Globus pallidus (tissue), 1 donor: Measurements from ENCODE around the gene PRKAA2.

Source experiments
- DNase-seq: peaks from one replicate; pipeline ENCODE4 v3.0.0-alpha.2; 2015; ENCODE audit warnings: low spot score

Gene PRKAA2

GRCh38 chr1:56713112-56713511 is 68.0 kb downstream of the PRKAA2 start:
- no peak for DNase-seq

DNA sequence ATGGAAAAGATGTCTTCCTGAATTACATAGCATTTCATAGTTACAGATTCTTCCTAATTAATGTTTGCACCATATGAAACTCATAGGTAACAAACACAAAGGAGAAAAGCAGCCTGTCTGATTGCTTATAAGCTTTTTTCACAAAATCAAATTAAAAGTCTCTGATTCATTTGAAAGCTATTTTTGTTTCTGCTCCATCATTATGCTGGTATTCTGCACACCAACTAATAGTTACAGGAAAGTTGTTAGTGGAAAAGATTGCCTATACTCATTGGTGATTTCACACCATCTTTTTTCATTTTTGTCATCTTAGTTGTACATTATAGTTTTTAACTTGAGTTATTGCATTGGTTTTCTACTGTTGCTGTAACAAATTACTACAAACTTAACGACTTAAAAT is 70.0 kb downstream of the PRKAA2 start:
- no peak for DNase-seq

DNA sequence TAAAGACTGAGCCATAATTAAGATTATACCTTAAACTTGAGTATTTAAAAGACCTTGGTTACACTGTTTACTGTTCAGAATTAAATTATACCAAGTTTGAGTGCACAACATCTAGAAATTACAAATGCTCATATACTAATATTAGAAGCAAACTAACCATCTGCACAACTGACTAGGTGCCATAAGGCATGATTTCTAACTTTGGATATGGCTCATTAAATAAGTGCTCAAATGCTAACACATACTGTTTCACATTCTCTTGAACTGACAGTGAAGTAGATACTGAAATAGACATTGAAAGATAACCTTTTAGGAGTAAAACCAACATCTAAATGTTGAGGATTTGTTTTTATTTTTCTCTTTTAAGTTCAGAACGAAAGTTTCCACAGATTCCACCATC is 74.1 kb downstream of the PRKAA2 start:
- DNase-seq = no peak

GRCh38 chr1:56726706-56727105 is 81.6 kb downstream of the PRKAA2 start:
- DNase-seq = no peak

DNA sequence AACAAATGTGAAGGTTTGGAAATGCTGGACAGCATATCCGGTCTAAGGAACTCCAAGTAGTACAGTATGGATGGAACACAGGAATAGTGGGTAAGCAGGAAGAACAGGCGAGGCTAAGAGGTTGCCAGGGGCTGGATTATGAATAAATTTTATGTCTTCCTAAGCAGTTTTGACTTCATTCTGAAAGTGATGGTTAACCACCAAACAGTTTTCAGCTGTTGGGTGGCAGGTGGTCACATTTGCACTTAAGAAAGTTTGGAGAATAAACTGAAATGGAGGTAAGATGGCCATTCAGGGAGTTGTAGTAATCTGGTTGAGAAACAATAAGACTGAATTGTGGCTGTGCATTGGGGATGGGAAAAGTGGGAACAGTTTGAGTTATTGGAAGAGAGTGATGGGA is 83.8 kb downstream of the PRKAA2 start:
- DNase-seq = no peak

- no peak for DNase-seq
Measured at GRCh38 chr1:56745231-56745630, 100.1 kb downstream of the PRKAA2 start.

DNA sequence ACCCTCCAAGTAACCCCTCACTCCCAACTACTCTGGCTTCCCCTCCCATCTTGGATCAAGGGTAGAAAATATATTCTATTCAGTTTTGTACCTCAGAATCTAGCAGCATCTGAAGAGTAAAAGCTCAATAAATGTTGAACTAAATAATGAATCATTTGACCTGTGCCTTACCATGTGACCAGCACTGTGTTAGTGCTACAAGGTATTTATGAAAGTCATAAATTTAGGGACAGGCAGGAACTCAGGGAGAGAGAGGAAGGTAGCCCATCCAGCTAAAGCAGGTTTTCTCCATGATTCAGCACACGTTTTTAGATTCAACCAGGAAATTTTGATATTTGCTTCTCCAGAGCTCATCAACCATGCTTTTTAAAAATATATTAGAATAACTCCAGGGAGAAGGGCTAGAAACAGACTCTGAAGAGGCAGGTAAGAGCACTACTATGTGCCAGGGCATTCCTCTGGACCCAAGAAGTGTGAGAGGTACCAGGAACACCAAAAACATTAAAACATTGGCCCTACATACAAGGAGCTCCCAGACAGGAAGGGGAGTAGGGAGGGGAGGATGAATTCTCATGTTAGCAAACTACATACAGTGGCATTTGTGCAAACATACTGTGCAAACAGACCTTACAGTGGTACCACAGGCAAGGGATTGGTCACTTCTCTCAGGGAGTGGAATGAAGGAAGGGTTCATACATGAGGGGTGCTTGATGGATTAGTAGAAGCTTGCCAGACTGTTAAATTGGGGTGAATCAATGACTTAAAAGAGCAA is 109.8 kb downstream of the PRKAA2 start:
- no peak for DNase-seq

- DNase-seq = no peak
Measured at GRCh38 chr1:56755911-56756310, 110.8 kb downstream of the PRKAA2 start.

GRCh38 chr1:56758135-56758534 is 113.0 kb downstream of the PRKAA2 start:
- DNase-seq = no peak

- no peak for DNase-seq
Measured at GRCh38 chr1:56758794-56759193, 113.7 kb downstream of the PRKAA2 start.
